Prostate gland (tissue), 2 donors: ENCODE measurements around the gene FAM83B.

Source experiments
- CTCF ChIP-seq, 4 experiments: fragments of 200-600 bp in 2 of 4; fragments of 450-650 bp in 2 of 4; sonication (generic) in 2 of 4; IDR thresholded peaks; 1 replicate in 3 of 4; 2 replicates in 1 of 4; pipeline ENCODE4 v1.5.1; 2016 to 2019; ENCODE audit warnings: antibody characterized with exemption in 4 of 4, mild to moderate bottlenecking in 2 of 4, moderate library complexity in 2 of 4
- POLR2A ChIP-seq: fragments of 450-650 bp; IDR thresholded peaks from one replicate; pipeline ENCODE4 v1.6.1; 2016; ENCODE audit warnings: antibody characterized with exemption, mild to moderate bottlenecking

- TF ChIP-seq CTCF (IDR thresholded peaks at IDR 0.05) (no peak), POLR2A (no peak)
Observed at GRCh38 chr6:54929245-54929909, 82.8 kb downstream of the FAM83B start.
